22Rv1 (cell line): ENCODE data around the gene YIF1B.

ENCODE experiments used
- CTCF ChIP-seq: fragments of 450-650 bp; IDR thresholded peaks from 2 replicates; pipeline ENCODE4 v1.5.1; 2017; ENCODE audit warnings: mild to moderate bottlenecking
- ZFX ChIP-seq: fragments of 450-650 bp; IDR thresholded peaks from 2 replicates; pipeline ENCODE4 v1.6.1; 2017; ENCODE audit warnings: antibody characterized with exemption, borderline replicate concordance

- TF ChIP-seq CTCF (no peak), ZFX (no peak)
Observed at GRCh38 chr19:38337360-38337653, 21.6 kb upstream of the YIF1B start.
